Liver (tissue), 9 donors: ENCODE results near the gene CLIC5. TPM values are rescaled to one million over a fixed set of nuclear protein-coding genes. Genes with fewer than 3 reads are reported as not detected.

Source experiments
- DNase-seq: peaks from one replicate; pipeline ENCODE4 v3.0.0-alpha.2; 2017; ENCODE audit warnings: low spot score
- H3K27ac ChIP-seq, 2 donors: one replicate each; pipeline ENCODE4 v1.7.0; 2013; ENCODE audit warnings: inconsistent platforms in 2 of 2, low read length in 2 of 2, control low read depth in 1 of 2, low read depth in 1 of 2, mild to moderate bottlenecking in 1 of 2
- H3K27me3 ChIP-seq, 4 donors: one replicate each; pipeline versions ENCODE4 v1.6.1 to v1.7.0; 2013; ENCODE audit warnings: low read length in 3 of 4, inconsistent platforms in 1 of 4, mild to moderate bottlenecking in 1 of 4, moderate library complexity in 1 of 4; ENCODE audit not compliant: control insufficient read depth in 4 of 4, insufficient read depth in 4 of 4
- H3K36me3 ChIP-seq, 4 donors: one replicate each; pipeline versions ENCODE4 v1.6.1 to v1.7.0; 2013; ENCODE audit warnings: low read length in 3 of 4, mild to moderate bottlenecking in 3 of 4, low read depth in 1 of 4, moderate library complexity in 1 of 4; ENCODE audit not compliant: control insufficient read depth in 4 of 4, insufficient read depth in 3 of 4
- H3K4me1 ChIP-seq, 4 donors: one replicate each; pipeline versions ENCODE4 v1.6.1 to v1.7.0; 2013; ENCODE audit warnings: low read length in 3 of 4, mild to moderate bottlenecking in 3 of 4, moderate library complexity in 1 of 4; ENCODE audit not compliant: control insufficient read depth in 4 of 4, insufficient read depth in 4 of 4
- H3K4me3 ChIP-seq, 3 donors: one replicate each; pipeline versions ENCODE4 v1.6.1 to v1.7.0; 2013; ENCODE audit warnings: low read length in 3 of 3, control low read depth in 1 of 3, low read depth in 1 of 3, mild to moderate bottlenecking in 1 of 3
- H3K9ac ChIP-seq, 2 donors: one replicate each; pipeline ENCODE4 v1.7.0; 2013; ENCODE audit warnings: low read length in 2 of 2, mild to moderate bottlenecking in 2 of 2, moderate library complexity in 2 of 2, control low read depth in 1 of 2, low read depth in 1 of 2
- H3K9me3 ChIP-seq, 4 donors: one replicate each; pipeline versions ENCODE4 v1.6.1 to v1.7.0; 2013; ENCODE audit warnings: low read length in 3 of 4; ENCODE audit not compliant: control insufficient read depth in 4 of 4
- ATF3 ChIP-seq: IDR thresholded peaks from 2 replicates; pipeline ENCODE4 v1.6.1; 2016; ENCODE audit warnings: antibody characterized with exemption
- FOXA1 ChIP-seq: IDR thresholded peaks from 2 replicates; pipeline ENCODE4 v1.6.1; 2016; ENCODE audit warnings: antibody characterized with exemption
- GABPA ChIP-seq, 2 donors: IDR thresholded peaks in 1 of 2; conservative IDR thresholded peaks in 1 of 2; 2 replicates each; pipeline ENCODE4 v1.6.1; 2016; ENCODE audit warnings: antibody characterized with exemption in 2 of 2, mild to moderate bottlenecking in 1 of 2, moderate library complexity in 1 of 2
- HNF4A ChIP-seq, 2 donors: conservative IDR thresholded peaks; 2 replicates each; pipeline ENCODE4 v1.6.1; 2016; ENCODE audit warnings: antibody characterized with exemption in 2 of 2, mild to moderate bottlenecking in 2 of 2
- JUND ChIP-seq, 2 donors: IDR thresholded peaks; 2 replicates each; pipeline ENCODE4 v1.6.1; 2016; ENCODE audit warnings: antibody characterized with exemption in 2 of 2
- MAX ChIP-seq: IDR thresholded peaks from 2 replicates; pipeline ENCODE4 v1.6.1; 2016; ENCODE audit warnings: antibody characterized with exemption
- NR2F2 ChIP-seq: IDR thresholded peaks from 2 replicates; pipeline ENCODE4 v1.6.1; 2016; ENCODE audit warnings: antibody characterized with exemption
- RAD21 ChIP-seq, 2 donors: IDR thresholded peaks; 2 replicates each; pipeline ENCODE4 v1.6.1; 2016; ENCODE audit warnings: antibody characterized with exemption in 2 of 2, mild to moderate bottlenecking in 2 of 2
- REST ChIP-seq: IDR thresholded peaks from 2 replicates; pipeline ENCODE4 v1.6.1; 2016; ENCODE audit warnings: antibody characterized with exemption, mild to moderate bottlenecking
- SP1 ChIP-seq: IDR thresholded peaks from 2 replicates; pipeline ENCODE4 v1.6.1; 2018; ENCODE audit warnings: antibody characterized with exemption, mild to moderate bottlenecking
- TAF1 ChIP-seq: conservative IDR thresholded peaks from 2 replicates; pipeline ENCODE4 v1.6.1; 2016; ENCODE audit warnings: antibody characterized with exemption, mild to moderate bottlenecking
- YY1 ChIP-seq: IDR thresholded peaks from 2 replicates; pipeline ENCODE4 v1.6.1; 2016; ENCODE audit warnings: antibody characterized with exemption, mild to moderate bottlenecking
- ZBTB33 ChIP-seq: IDR thresholded peaks from 2 replicates; pipeline ENCODE4 v1.6.1; 2016; ENCODE audit warnings: antibody characterized with exemption
- WGBS: extraction: QIAGEN DNeasy Blood & Tissue Kit; methylation state at CpG from one replicate; pipeline ENCODE4 v1.1.7; 2013; 5-methylcytosine and 5-hydroxymethylcytosine counted together
- polyA plus RNA-seq, 2 donors: library from polyadenylated mRNA; stranded (reverse) in 1 of 2; unstranded in 1 of 2; fragments of 200-250 nt in 1 of 2; fragments of >200 nt in 1 of 2; fragmentation: Nextera tagmentation in 1 of 2; extraction: Ambion mirVana in 1 of 2; gene quantifications; one replicate each; pipeline versions ENCODE4 v1.2.1 to v1.2.3, GENCODE V29; 2013 to 2015
- total RNA-seq, 2 donors: library from RNA; depleted of rRNA; stranded (reverse); fragments of >200 nt; gene quantifications; one replicate each; pipeline ENCODE4 v1.2.3, GENCODE V29; 2014
- donor health status: healthy.
- donor health status: healthy.
- donor health status: healthy.
- donor health status: healthy.
- donor health status: healthy.

Gene CLIC5
- total and polyA plus RNA-seq, 4 donors = 0.05 to 0.33 (median 0.14) TPM

- WGBS = 89% methylated on average over 7 of the region's 7 CpGs
- Histone ChIP-seq H3K27ac (no peak overlapping the region), H3K9me3 (no peaks in the 10 kb centered on the region), H3K4me1 (no peaks in the 10 kb centered on the region), H3K4me3 (no peak overlapping the region), H3K27me3 (peaks cover 0 to 3% (median 0%) of the 10 kb centered on the region in 4 donors), H3K9ac (no peak overlapping the region), H3K36me3 (no peaks in the 10 kb centered on the region)
- TF ChIP-seq SP1 = no peak
- TF ChIP-seq GABPA (IDR thresholded peaks at IDR 0.05 in 1 of 2, conservative IDR thresholded peaks at IDR 0.05 in 1 of 2) = no peak
- no peak for TF ChIP-seq MAX
- no peak for TF ChIP-seq REST
- TF ChIP-seq TAF1 = no peak
- TF ChIP-seq ZBTB33 = no peak
- no peak for TF ChIP-seq NR2F2
- no peak for TF ChIP-seq FOXA1
- TF ChIP-seq YY1 = no peak
- no peak for TF ChIP-seq JUND (IDR thresholded peaks at IDR 0.05)
- no peak for TF ChIP-seq RAD21 (IDR thresholded peaks at IDR 0.05)
- TF ChIP-seq HNF4A (conservative IDR thresholded peaks at IDR 0.05) = no peak
- DNase-seq = no peak
Measured at GRCh38 chr6:45911691-45912090, 104.0 kb downstream of the CLIC5 start.

- H3K27ac ChIP-seq = no peak overlapping the region
- H3K9ac ChIP-seq = no peak overlapping the region
- no peaks in the 10 kb centered on the region for H3K4me1 ChIP-seq
- TF ChIP-seq HNF4A (conservative IDR thresholded peaks at IDR 0.05) (no peak), RAD21 (IDR thresholded peaks at IDR 0.05) (no peak)
- no peak for DNase-seq
- 96% methylated on average over 1 of the region's 1 CpG for WGBS
- H3K9me3 ChIP-seq = no peaks in the 10 kb centered on the region
- H3K36me3 ChIP-seq = no peaks in the 10 kb centered on the region
- peaks cover 0 to 3% (median 0%) of the 10 kb centered on the region in 4 donors for H3K27me3 ChIP-seq
- H3K4me3 ChIP-seq = no peak overlapping the region
Measured at GRCh38 chr6:45903959-45904358, 111.7 kb downstream of the CLIC5 start.

- no peaks in the 10 kb centered on the region for H3K27me3 ChIP-seq
- TF ChIP-seq TAF1 = no peak
- no peak for TF ChIP-seq ATF3
- H3K36me3 ChIP-seq = no peaks in the 10 kb centered on the region
- no peak overlapping the region for H3K27ac ChIP-seq
- DNase-seq = no peak
- H3K4me1 ChIP-seq = no peaks in the 10 kb centered on the region
- WGBS = 92% methylated on average over 15 of the region's 15 CpGs
- no peak overlapping the region for H3K4me3 ChIP-seq
- no peaks in the 10 kb centered on the region for H3K9me3 ChIP-seq
- H3K9ac ChIP-seq = no peak overlapping the region
Measured at GRCh38 chr6:45902984-45903383, 112.7 kb downstream of the CLIC5 start.
